HEK293T (cell line): ENCODE data around the gene MAPRE2.

Experiments used
- ARNT ChIP-seq: fragments of 450-650 bp; IDR thresholded peaks from 2 replicates; pipeline ENCODE4 v1.6.1; 2017; ENCODE audit warnings: mild to moderate bottlenecking
- ELF4 ChIP-seq: fragments of 450-650 bp; IDR thresholded peaks from 2 replicates; pipeline ENCODE4 v1.6.1; 2017; ENCODE audit warnings: antibody characterized with exemption
- FOXM1 ChIP-seq: fragments of 450-650 bp; IDR thresholded peaks from 2 replicates; pipeline ENCODE4 v1.6.1; 2017; ENCODE audit warnings: mild to moderate bottlenecking, borderline replicate concordance
- LEF1 ChIP-seq: fragments of 450-650 bp; IDR thresholded peaks from 2 replicates; pipeline ENCODE4 v1.6.1; 2017; ENCODE audit warnings: mild to moderate bottlenecking, borderline replicate concordance
- NFRKB ChIP-seq: fragments of 450-650 bp; IDR thresholded peaks from 2 replicates; pipeline ENCODE4 v1.6.1; 2016; ENCODE audit warnings: mild to moderate bottlenecking, moderate library complexity
- SUZ12 ChIP-seq: fragments of 450-650 bp; IDR thresholded peaks from 2 replicates; pipeline ENCODE4 v1.6.1; 2016; ENCODE audit warnings: mild to moderate bottlenecking
- TARDBP ChIP-seq: fragments of 450-650 bp; IDR thresholded peaks from 2 replicates; pipeline ENCODE4 v1.6.1; 2016
- ZNF384 ChIP-seq: fragments of 450-650 bp; IDR thresholded peaks from 2 replicates; pipeline ENCODE4 v1.6.1; 2016

- TF ChIP-seq NFRKB (no peak), SUZ12 (no peak), ZNF384 (no peak), ELF4 (no peak), ARNT (no peak), LEF1 (no peak), FOXM1 (no peak), TARDBP (no peak)
Measured at GRCh38 chr18:35178260-35178659, 137.0 kb downstream of the MAPRE2 start.
